GM12872 (cell line): Measurements from ENCODE around the gene PLXNC1.

ENCODE experiments used
- TF ChIP-seq, protein P1 (sequence below): IDR thresholded peaks from 3 replicates; pipeline ENCODE4 v1.5.1; 2011; ENCODE audit warnings: low read depth, mild to moderate bottlenecking, low read length, moderate library complexity; ENCODE audit not compliant: insufficient read depth

Gene PLXNC1

DNA sequence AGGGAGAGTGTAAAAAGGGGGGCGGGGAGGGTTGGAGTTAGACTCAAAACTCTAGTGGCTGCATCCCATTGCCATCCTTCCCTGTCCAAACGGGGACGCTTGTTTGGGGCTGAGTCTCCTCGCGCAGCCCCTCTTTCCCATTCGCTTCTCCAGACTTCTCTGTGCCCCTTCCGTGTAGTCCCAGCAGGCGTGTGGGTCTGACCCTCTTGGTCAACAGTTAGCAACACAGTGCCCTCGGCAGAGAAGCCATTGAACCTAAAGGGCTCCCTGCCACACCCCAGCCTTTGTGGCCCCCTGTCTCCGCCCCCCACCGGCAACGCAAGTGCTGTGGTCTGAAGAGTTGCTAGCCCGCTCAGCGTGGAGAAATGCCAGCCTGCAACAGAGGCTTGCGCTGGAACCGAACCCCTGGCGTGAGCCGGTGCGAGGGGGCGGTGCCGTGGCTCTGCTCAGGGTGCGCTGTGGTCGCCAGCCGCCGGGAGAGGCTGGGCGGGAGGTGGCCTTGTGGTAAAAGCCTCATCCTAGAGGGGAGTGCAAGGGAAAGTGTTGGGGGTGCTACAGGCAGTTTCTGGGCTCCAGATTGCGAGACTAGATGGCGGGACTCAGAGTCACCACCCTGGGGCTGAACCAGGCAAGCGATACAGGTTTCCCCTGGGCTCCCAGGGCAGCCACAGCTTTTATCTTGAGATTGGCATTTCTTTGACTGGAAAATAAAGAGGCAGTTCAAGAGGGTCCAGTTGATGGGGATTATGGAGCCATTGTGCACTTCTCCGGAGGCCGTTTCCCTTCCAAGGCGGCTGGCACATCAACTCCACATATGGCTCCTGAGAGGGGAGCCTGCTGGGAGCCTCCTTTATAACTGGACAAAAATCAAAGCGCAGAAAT, 2.1 kb downstream of the PLXNC1 start:
- TF ChIP-seq, protein P1, sequence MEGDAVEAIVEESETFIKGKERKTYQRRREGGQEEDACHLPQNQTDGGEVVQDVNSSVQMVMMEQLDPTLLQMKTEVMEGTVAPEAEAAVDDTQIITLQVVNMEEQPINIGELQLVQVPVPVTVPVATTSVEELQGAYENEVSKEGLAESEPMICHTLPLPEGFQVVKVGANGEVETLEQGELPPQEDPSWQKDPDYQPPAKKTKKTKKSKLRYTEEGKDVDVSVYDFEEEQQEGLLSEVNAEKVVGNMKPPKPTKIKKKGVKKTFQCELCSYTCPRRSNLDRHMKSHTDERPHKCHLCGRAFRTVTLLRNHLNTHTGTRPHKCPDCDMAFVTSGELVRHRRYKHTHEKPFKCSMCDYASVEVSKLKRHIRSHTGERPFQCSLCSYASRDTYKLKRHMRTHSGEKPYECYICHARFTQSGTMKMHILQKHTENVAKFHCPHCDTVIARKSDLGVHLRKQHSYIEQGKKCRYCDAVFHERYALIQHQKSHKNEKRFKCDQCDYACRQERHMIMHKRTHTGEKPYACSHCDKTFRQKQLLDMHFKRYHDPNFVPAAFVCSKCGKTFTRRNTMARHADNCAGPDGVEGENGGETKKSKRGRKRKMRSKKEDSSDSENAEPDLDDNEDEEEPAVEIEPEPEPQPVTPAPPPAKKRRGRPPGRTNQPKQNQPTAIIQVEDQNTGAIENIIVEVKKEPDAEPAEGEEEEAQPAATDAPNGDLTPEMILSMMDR = peak; percentile 34; the same call in 1 of the 3 replicates

DNA sequence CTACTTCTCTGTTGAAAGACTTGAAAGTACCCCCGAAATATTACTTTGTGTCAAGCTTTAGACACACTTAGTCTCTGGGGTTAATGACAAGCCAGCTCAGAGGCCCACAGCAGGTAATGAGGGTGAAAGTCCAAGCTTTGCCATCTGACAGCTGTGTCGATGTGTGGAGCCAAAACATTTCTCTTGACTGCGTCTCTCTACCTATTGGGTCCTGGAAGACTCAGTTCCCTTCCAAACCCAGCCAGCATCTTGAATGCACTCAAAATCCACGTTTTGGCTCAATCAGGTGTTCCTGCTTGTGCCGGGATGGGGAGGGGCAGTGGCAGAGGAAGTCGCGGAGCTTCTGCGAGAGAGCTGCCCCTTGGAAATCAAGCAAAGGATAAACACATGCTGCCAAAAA, 3.2 kb downstream of the PLXNC1 start:
- TF ChIP-seq, protein P1 = no peak

DNA sequence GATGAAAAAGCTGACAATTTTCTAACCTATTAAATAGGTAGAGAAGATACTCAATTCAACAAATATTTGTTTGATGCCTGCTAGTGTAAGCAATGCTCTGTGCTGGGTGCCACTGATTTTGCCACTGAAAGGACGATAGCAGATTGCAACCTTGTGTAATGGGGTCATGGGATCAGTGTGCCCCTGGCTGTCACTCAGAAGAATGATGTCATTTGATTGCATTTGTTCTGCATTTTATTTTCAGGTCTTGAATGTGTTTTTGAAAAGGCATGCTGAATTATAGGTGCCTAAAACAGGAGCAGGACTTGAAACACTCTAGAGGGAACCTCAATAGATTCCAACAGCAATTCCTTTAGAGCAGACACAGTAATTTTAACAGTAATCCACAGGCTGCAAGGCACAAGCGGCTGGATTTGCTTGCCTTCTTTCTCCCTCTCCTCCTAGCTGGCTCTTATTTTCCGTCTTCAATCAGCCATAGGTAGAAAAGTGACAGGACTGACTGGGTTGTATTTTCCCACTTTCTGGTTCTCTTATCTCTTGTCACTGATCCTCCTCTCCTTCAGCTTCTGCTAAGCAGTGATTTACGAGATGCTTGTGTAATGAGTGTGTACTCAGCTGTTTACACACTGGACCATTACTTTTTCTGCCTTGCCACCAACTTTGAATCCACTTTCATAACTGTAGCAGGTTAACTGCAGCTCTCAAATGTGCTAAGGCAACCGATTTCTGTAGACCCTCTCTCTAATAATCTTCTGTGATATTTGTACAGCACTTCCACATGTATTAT, 4.1 kb downstream of the PLXNC1 start:
- TF ChIP-seq, protein P1 = no peak

DNA sequence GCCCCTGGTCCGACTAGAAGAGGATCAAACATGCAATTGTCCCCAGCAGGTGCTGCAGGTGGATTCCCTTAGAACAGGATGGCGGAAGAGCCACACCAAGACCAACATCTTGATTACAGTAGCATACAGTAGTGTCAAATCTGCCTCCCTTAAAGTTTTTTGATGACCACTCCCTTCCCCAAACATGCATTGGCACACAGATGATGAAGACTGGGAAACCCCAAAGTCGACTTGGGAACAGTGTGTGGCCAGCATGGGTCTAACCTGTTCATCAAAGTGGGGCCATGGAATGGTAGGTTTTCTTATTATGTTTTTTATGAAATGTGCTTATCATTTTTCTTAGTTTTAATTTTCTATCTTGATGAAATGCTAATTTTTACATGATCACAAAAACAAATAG, 8.8 kb downstream of the PLXNC1 start:
- TF ChIP-seq, protein P1 = no peak

DNA sequence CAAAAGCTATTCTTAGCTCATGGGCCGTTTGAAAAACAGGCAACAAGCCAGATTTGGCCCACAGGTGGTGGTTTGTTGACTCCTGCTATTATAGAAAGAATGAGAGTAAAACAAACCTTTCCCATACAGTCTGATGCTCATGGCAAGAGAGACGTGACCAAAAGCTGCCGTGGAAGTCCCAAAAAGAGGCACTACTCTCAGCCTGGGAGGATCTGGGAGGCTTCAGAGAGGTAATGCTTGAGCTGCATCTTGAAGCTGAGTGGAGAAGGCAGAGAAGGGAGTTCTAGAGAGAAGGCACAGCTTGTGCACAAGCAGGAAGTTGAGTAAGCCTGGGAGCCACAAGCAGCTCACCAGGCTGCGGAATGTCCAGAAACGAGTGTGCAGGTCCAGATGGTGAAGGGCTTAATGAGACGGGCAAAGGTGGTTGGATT, 9.6 kb downstream of the PLXNC1 start:
- TF ChIP-seq, protein P1 = no peak

DNA sequence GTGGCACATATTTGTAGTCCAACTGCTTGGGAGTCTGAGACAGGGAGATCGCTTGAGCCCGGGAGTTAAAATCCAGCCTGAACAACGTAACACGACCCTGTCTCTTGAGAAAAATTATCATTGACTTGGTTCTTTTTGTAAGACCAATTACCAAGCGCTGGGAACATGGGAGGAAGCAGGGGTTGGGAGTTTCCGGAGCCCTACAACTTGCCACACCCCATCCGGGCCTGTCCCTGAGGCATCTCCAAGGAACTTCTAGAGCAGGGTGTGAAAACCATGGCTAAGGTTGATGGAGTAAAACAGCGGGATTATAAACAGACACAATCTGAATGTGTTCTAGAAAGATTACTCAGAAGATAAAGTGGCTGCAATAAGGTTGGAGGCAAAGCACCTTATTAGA, 10.3 kb downstream of the PLXNC1 start:
- TF ChIP-seq, protein P1 = no peak

DNA sequence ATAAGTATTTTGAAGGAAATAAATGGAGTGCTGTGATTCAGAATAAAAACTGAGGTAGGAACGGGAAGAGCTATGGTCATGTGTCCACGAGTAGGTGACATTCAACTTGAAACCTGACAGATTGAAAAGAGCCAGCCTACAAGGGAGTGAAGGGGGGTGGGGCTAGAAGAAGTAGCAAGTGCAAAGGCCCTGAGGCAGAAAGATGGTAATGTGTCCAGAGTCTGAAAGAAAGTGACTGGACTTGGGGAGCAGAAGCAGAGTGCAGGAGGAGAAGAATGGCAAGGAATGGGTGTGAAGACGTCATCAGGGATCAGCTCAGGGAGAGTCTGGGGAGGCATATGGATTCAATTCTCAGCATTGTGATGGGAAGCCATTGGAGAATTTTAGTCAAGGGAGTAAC, 13.7 kb downstream of the PLXNC1 start:
- TF ChIP-seq, protein P1 = no peak
